ENCODE data around the gene ARHGAP12. TPM values are rescaled to one million over a fixed set of nuclear protein-coding genes. Genes with fewer than 3 reads are reported as not detected.

ARHGAP12 gene
- total RNA-seq, 1 donor from 2014 or later = 35.3 TPM

- TF ChIP-seq, protein P1, sequence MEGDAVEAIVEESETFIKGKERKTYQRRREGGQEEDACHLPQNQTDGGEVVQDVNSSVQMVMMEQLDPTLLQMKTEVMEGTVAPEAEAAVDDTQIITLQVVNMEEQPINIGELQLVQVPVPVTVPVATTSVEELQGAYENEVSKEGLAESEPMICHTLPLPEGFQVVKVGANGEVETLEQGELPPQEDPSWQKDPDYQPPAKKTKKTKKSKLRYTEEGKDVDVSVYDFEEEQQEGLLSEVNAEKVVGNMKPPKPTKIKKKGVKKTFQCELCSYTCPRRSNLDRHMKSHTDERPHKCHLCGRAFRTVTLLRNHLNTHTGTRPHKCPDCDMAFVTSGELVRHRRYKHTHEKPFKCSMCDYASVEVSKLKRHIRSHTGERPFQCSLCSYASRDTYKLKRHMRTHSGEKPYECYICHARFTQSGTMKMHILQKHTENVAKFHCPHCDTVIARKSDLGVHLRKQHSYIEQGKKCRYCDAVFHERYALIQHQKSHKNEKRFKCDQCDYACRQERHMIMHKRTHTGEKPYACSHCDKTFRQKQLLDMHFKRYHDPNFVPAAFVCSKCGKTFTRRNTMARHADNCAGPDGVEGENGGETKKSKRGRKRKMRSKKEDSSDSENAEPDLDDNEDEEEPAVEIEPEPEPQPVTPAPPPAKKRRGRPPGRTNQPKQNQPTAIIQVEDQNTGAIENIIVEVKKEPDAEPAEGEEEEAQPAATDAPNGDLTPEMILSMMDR (IDR thresholded peaks at IDR 0.05; ENCODE audit: unreplicated experiment) = no peak
- Mint-ChIP-seq H3K27ac (peak overlapping the region; percentile 31), H3K36me3 (peaks cover 5% of the 10 kb centered on the region), H3K4me3 (no peak overlapping the region), H3K4me1 (peaks cover 37% of the 10 kb centered on the region), H3K27me3 (ENCODE audit: low read depth) (no peaks in the 10 kb centered on the region), H3K9me3 (peaks cover 15% of the 10 kb centered on the region)
- DNase-seq (ENCODE audit: low spot score in 2 of 2, unreplicated experiment in 2 of 2) = no peak
These were observed 18.7 kb upstream of the ARHGAP12 start for GRCh38 chr10:31947144-31947926.

DNA sequence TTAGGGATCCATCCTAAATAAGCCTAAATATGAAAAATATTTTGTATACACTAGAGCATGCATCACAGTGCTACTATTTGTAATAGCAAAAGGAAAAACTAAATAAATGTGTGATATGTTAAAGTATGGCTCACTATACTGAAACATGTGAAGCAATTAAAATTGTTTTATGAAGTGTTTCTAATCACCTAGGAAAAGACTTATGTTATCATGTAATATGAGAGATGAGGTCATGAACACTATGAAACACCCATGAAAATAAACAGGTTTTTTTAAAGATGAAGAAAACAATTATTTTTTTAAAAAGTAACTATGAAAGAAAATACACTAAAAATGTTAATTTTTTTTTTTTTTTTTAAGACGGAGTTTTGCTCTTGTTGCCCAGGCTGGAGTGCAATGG lies 16.8 kb upstream of the ARHGAP12 start:
- Mint-ChIP-seq H3K4me3 (no peak overlapping the region), H3K27me3 (ENCODE audit: low read depth) (no peaks in the 10 kb centered on the region), H3K4me1 (peaks cover 44% of the 10 kb centered on the region)

GRCh38 chr10:31944071-31944433 lies 15.4 kb upstream of the ARHGAP12 start:
- H3K27ac Mint-ChIP-seq = peak overlapping the region; percentile 96
- H3K9me3 Mint-ChIP-seq = no peaks in the 10 kb centered on the region
- no peak overlapping the region for H3K4me3 Mint-ChIP-seq
- TF ChIP-seq, protein P1 (IDR thresholded peaks at IDR 0.05; ENCODE audit: unreplicated experiment) = no peak
- H3K4me1 Mint-ChIP-seq = peaks cover 55% of the 10 kb centered on the region
- H3K27me3 Mint-ChIP-seq (ENCODE audit: low read depth) = no peaks in the 10 kb centered on the region
- H3K36me3 Mint-ChIP-seq = no peaks in the 10 kb centered on the region
- DNase-seq (ENCODE audit: low spot score in 2 of 2, unreplicated experiment in 2 of 2) = no peak

More for the DNA sequence above, 16.8 kb upstream of the ARHGAP12 start:
- Mint-ChIP-seq H3K9me3 (no peaks in the 10 kb centered on the region), H3K27ac (peak overlapping the region; percentile 96), H3K36me3 (no peaks in the 10 kb centered on the region)
- TF ChIP-seq, protein P1 (IDR thresholded peaks at IDR 0.05; ENCODE audit: unreplicated experiment) = no peak
- no peak for DNase-seq (ENCODE audit: low spot score in 2 of 2, unreplicated experiment in 2 of 2)

DNA sequence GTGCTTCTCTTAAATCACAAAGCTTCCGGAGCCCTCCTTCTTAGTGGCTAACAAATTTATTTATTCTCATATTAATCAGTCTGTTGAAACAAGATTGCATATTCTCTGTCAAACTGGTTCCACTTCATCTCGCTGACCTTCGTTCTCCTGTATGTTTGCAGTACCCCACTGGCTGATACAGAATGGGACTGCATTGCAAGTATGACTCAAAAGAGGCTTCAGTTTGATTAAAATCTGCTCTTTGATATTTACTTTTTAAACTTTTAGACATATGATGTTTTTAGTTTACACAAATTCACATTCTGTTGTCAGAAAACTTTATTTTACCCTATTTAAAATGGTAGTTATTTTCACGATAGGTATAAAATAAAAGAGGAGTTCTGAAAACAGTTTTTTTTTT lies 14.3 kb upstream of the ARHGAP12 start:
- TF ChIP-seq, protein P1 (IDR thresholded peaks at IDR 0.05; ENCODE audit: unreplicated experiment) = no peak
- Mint-ChIP-seq H3K36me3 (no peaks in the 10 kb centered on the region), H3K27ac (peak overlapping the region; percentile 89), H3K27me3 (ENCODE audit: low read depth) (no peaks in the 10 kb centered on the region), H3K9me3 (no peaks in the 10 kb centered on the region), H3K4me1 (peaks cover 54% of the 10 kb centered on the region), H3K4me3 (no peak overlapping the region)
- no peak for DNase-seq (ENCODE audit: low spot score in 2 of 2, unreplicated experiment in 2 of 2)

- Mint-ChIP-seq H3K9me3 (no peaks in the 10 kb centered on the region), H3K4me3 (no peak overlapping the region), H3K4me1 (peaks cover 49% of the 10 kb centered on the region)
These were observed 13.8 kb upstream of the ARHGAP12 start for GRCh38 chr10:31942435-31942834.

More at GRCh38 chr10:31942435-31942834, 13.8 kb upstream of the ARHGAP12 start:
- TF ChIP-seq, protein P1 (IDR thresholded peaks at IDR 0.05; ENCODE audit: unreplicated experiment) = no peak
- H3K27me3 Mint-ChIP-seq (ENCODE audit: low read depth) = no peaks in the 10 kb centered on the region
- H3K27ac Mint-ChIP-seq = peak overlapping the region; percentile 89
- no peak for DNase-seq (ENCODE audit: low spot score in 2 of 2, unreplicated experiment in 2 of 2)
- H3K36me3 Mint-ChIP-seq = no peaks in the 10 kb centered on the region

All from mesothelial cell of epicardium (in vitro differentiated cells).